GM12878 (cell line): Measurements from ENCODE around the gene C3orf70. TPM values are rescaled to one million over a fixed set of nuclear protein-coding genes. Genes with fewer than 3 reads are reported as not detected.

Experiments used
- ATAC-seq: fragments of 200-7000 bp; cut with Tn5 transposase; 3 replicates; pipeline ENCODE4 v1.9.1; 2020; ENCODE audit warnings: mild to moderate bottlenecking, moderate library complexity
- BruUV-seq: library from RNA; stranded (reverse); fragments of 400-500 nt; replicated peaks from 2 replicates; lab custom pipeline; 2021; lab: Mats Ljungman, UMichigan
- CTCF ChIA-PET: fragments of 300-600 bp; sonication (Branson Sonifier 250); formaldehyde crosslinking; extraction: SDS; loops from one replicate; lab custom pipeline; 2021; ENCODE audit warnings: inconsistent platforms; lab: Yijun Ruan, JAX
- POLR2A ChIA-PET: fragments of 350-600 bp; formaldehyde crosslinking; extraction: SDS; loops from one replicate; lab custom pipeline; 2021; ENCODE audit warnings: inconsistent platforms; lab: Charles Lee
- RAD21 ChIA-PET: fragments of 300-600 bp; sonication (Branson Sonifier 250); formaldehyde crosslinking; loops from one replicate; lab custom pipeline; 2023; ENCODE audit warnings: antibody characterized with exemption; ENCODE audit not compliant: unreplicated experiment; lab: Charles Lee
- SMC1A ChIA-PET: fragments of 300-600 bp; sonication (Branson Sonifier 250); formaldehyde crosslinking; loops from one replicate; lab custom pipeline; 2023; ENCODE audit not compliant: unreplicated experiment, uncharacterized antibody; lab: Charles Lee
- DNase-seq: peaks from one replicate; pipeline ENCODE4 v3.0.0-alpha.2; 2011; ENCODE audit warnings: low read depth, low spot score
- FAIRE-seq: peaks from 3 replicates; lab custom pipeline; 2011; peaks lifted over from hg19 to GRCh38; lab: Jason Lieb, UNC
- H2AFZ ChIP-seq: 2 replicates; pipeline ENCODE4 v1.6.0; 2011; ENCODE audit warnings: low read depth, low read length, control low read depth; ENCODE audit not compliant: control insufficient read depth
- H3K27ac ChIP-seq: 2 replicates; pipeline ENCODE4 v1.5.1; 2011; ENCODE audit warnings: control low read depth; ENCODE audit not compliant: control insufficient read depth, insufficient read depth
- H3K27me3 ChIP-seq, 2 experiments: replicated peaks in 1 of 2; 2 replicates each; pipeline versions ENCODE4 v1.6.0 to v1.6.1; 2011; ENCODE audit warnings: low read length in 1 of 2; ENCODE audit not compliant: control insufficient read depth in 2 of 2, insufficient read depth in 2 of 2
- H3K36me3 ChIP-seq, 2 experiments: 2 replicates each; pipeline ENCODE4 v1.5.1; 2011; ENCODE audit warnings: low read length in 1 of 2; ENCODE audit not compliant: control insufficient read depth in 2 of 2, insufficient read depth in 2 of 2
- H3K4me1 ChIP-seq: 2 replicates; pipeline ENCODE4 v1.6.1; 2011; ENCODE audit warnings: mild to moderate bottlenecking, low read length, moderate library complexity, mixed read lengths; ENCODE audit not compliant: control insufficient read depth, insufficient read depth
- H3K4me2 ChIP-seq: 2 replicates; pipeline ENCODE4 v1.6.0; 2011; ENCODE audit warnings: control low read depth; ENCODE audit not compliant: control insufficient read depth, insufficient read depth
- H3K4me3 ChIP-seq: fragments of 200-600 bp; sonication (generic); 2 replicates; pipeline ENCODE4 v1.5.1; 2016
- H3K79me2 ChIP-seq: 2 replicates; pipeline ENCODE4 v1.6.0; 2011; ENCODE audit warnings: low read length; ENCODE audit not compliant: control insufficient read depth, insufficient read depth
- H3K9ac ChIP-seq: 2 replicates; pipeline ENCODE4 v1.8.0; 2011; ENCODE audit warnings: low read length, control low read depth, mixed read lengths; ENCODE audit not compliant: control insufficient read depth, insufficient read depth
- H3K9me3 ChIP-seq: replicated peaks from 3 replicates; pipeline ENCODE4 v1.5.1; 2011; ENCODE audit warnings: mild to moderate bottlenecking, low read length; ENCODE audit not compliant: control insufficient read depth, insufficient read depth
- H4K20me1 ChIP-seq: 2 replicates; pipeline ENCODE4 v1.6.0; 2011; ENCODE audit not compliant: control insufficient read depth, insufficient read depth
- CEBPB ChIP-seq, 2 experiments: fragments of 150-350 bp in 1 of 2; IDR thresholded peaks; 2 replicates each; pipeline ENCODE4 v1.6.1; 2012 to 2014; ENCODE audit warnings: low read depth in 2 of 2, low read length in 2 of 2, borderline replicate concordance in 1 of 2, inconsistent platforms in 1 of 2
- EGR1 ChIP-seq, 2 experiments: IDR thresholded peaks; 1 replicate in 1 of 2; 2 replicates in 1 of 2; pipeline ENCODE4 v1.6.1; 2011 to 2012; ENCODE audit warnings: low read depth in 2 of 2, low read length in 2 of 2, borderline replicate concordance in 1 of 2, mild to moderate bottlenecking in 1 of 2, moderate library complexity in 1 of 2
- EP300 ChIP-seq, 2 experiments: fragments of 150-350 bp in 1 of 2; IDR thresholded peaks; 2 replicates each; pipeline ENCODE4 v1.6.1; 2011 to 2012; ENCODE audit warnings: low read depth in 2 of 2, low read length in 2 of 2, borderline replicate concordance in 1 of 2, improper control_type of control experiment in 1 of 2, inconsistent platforms in 1 of 2; ENCODE audit not compliant: control insufficient read depth in 1 of 2
- KLF5 ChIP-seq: fragments of 450-650 bp; IDR thresholded peaks from 2 replicates; pipeline ENCODE4 v1.6.1; 2014; ENCODE audit warnings: mild to moderate bottlenecking; ENCODE audit not compliant: partially characterized antibody
- MEF2A ChIP-seq: IDR thresholded peaks from 2 replicates; pipeline ENCODE4 v1.6.1; 2011; ENCODE audit warnings: low read depth, mild to moderate bottlenecking, low read length, moderate library complexity; ENCODE audit not compliant: insufficient read depth
- MTA3 ChIP-seq: IDR thresholded peaks from 2 replicates; pipeline ENCODE4 v1.6.1; 2012; ENCODE audit warnings: low read length, inconsistent platforms, borderline replicate concordance
- POLR2A ChIP-seq: IDR thresholded peaks from 2 replicates; pipeline ENCODE4 v1.6.1; 2011; ENCODE audit warnings: low read depth, mild to moderate bottlenecking, low read length
- REST ChIP-seq: IDR thresholded peaks from 2 replicates; pipeline ENCODE4 v1.6.1; 2012; ENCODE audit warnings: mild to moderate bottlenecking, low read depth, low read length
- STAT1 ChIP-seq: fragments of 450-650 bp; conservative IDR thresholded peaks from 2 replicates; pipeline ENCODE4 v1.6.1; 2014; ENCODE audit warnings: antibody characterized with exemption, mild to moderate bottlenecking
- ZBED1 ChIP-seq: IDR thresholded peaks from 2 replicates; pipeline ENCODE4 v1.6.1; 2016; ENCODE audit warnings: borderline replicate concordance
- WGBS: methylation state at CpG from one replicate; pipeline ENCODE4 v1.1.6; 2016; ENCODE audit warnings: low lambda C conversion rate; ENCODE audit not compliant: insufficient replicate concordance, insufficient coverage; ENCODE audit errors: missing lambda C conversion rate; 5-methylcytosine and 5-hydroxymethylcytosine counted together
- in situ Hi-C: fragments of 300-500 bp; cut with MboI; formaldehyde crosslinking; loops from 9 replicates; pipeline ENCODE4 v1.14.3; 2018; ENCODE audit warnings: mixed read lengths
- intact Hi-C: fragments of 100-400 bp; cut with micrococcal nuclease; formaldehyde crosslinking; loops from one replicate; pipeline ENCODE4 v1.14.2; 2022; ENCODE audit not compliant: unreplicated experiment
- polyA plus RNA-seq, 11 experiments: library from polyadenylated mRNA; depleted of rRNA in 4 of 11; unstranded in 6 of 11; stranded (reverse) in 5 of 11; fragments of >200 nt; fragmentation: Nextera tagmentation in 4 of 11; fragmentation: Illumina TruSeq in 1 of 11; extraction: Ambion mirVana in 4 of 11; extraction: Trizol in 1 of 11; gene quantifications; 1 replicate in 1 of 11; 2 replicates in 10 of 11; pipeline versions ENCODE4 v1.2.1 to v1.2.3, GENCODE V29; 2011 to 2016; ENCODE audit warnings: inconsistent platforms in 2 of 11, missing spikeins in 2 of 11, low read depth in 1 of 11
- total RNA-seq, 4 experiments: library from RNA; depleted of rRNA in 3 of 4; stranded (reverse); fragments of >200 nt in 3 of 4; fragmentation: Illumina TruSeq in 1 of 4; extraction: Trizol in 1 of 4; gene quantifications; 2 replicates each; pipeline versions ENCODE4 v1.2.1 to v1.2.3, GENCODE V29; 2013 to 2021

Gene C3orf70
- total and polyA plus RNA-seq, 10 of the 15 experiments (the other 5 are each of a cell fraction or from before 2014, with no cell fraction given): 0.03 to 0.04 TPM; not detected in 8

GRCh38 chr3:185079625-185080024, 73.2 kb downstream of the C3orf70 start:
- Histone ChIP-seq H3K27me3 (0 out of 4 replicates have a peak, but pooled peaks cover 0 to 2% of the 10 kb centered on the region in 2 experiments), H3K4me3 (no peak overlapping the region), H3K9me3 (no peaks in the 10 kb centered on the region), H3K9ac (no peak overlapping the region), H4K20me1 (no peaks in the 10 kb centered on the region), H3K27ac (no peak overlapping the region), H3K4me2 (no peak overlapping the region), H2AFZ (no peak overlapping the region), H3K79me2 (no peaks in the 10 kb centered on the region), H3K4me1 (no peaks in the 10 kb centered on the region), H3K36me3 (no peaks in the 10 kb centered on the region)
- in situ Hi-C loops: no loop called here
- intact Hi-C loops: no loop called here
- FAIRE-seq: no peak
- RAD21 ChIA-PET: interaction anchor here (0.6 kb wide), 1 partner anchor 459 kb away, joined by 3 read pairs; no protein-coding TSS in a partner anchor
- no TSS peak for BruUV-seq
- no peak for DNase-seq
- SMC1A ChIA-PET: no interaction called here
- 100% methylated on average over 1 of the region's 1 CpG for WGBS
- TF ChIP-seq STAT1: no peak
- TF ChIP-seq EP300 (IDR thresholded peaks at IDR 0.05; ENCODE audit: borderline replicate concordance in 1 of 2, control insufficient read depth in 1 of 2, low read depth in 2 of 2, low read length in 2 of 2): no peak
- TF ChIP-seq CEBPB (IDR thresholded peaks at IDR 0.05; ENCODE audit: borderline replicate concordance in 1 of 2, low read depth in 2 of 2, low read length in 2 of 2): no peak
- TF ChIP-seq REST: no peak
- no peak for TF ChIP-seq KLF5
- TF ChIP-seq POLR2A: no peak
- TF ChIP-seq EGR1 (IDR thresholded peaks at IDR 0.05; ENCODE audit: borderline replicate concordance in 1 of 2, low read depth in 2 of 2, low read length in 2 of 2): no peak
- TF ChIP-seq MEF2A: no peak
- no peak for TF ChIP-seq ZBED1
- no peak for TF ChIP-seq MTA3
- CTCF ChIA-PET: no interaction called here
- no peak for ATAC-seq
- POLR2A ChIA-PET: no interaction called here
